NB4 (cell line): Measurements from ENCODE around the gene REELD1.

Experiments used
- CTCF ChIP-seq: IDR thresholded peaks from one replicate; pipeline ENCODE4 v1.5.1; 2012; ENCODE audit warnings: low read depth, low read length
- MAX ChIP-seq: IDR thresholded peaks from 2 replicates; pipeline ENCODE4 v1.6.1; 2011; ENCODE audit warnings: low read depth, low read length
- MYC ChIP-seq: IDR thresholded peaks from 2 replicates; pipeline ENCODE4 v1.6.1; 2011; ENCODE audit warnings: low read depth, low read length
- POLR2A ChIP-seq: IDR thresholded peaks from 2 replicates; pipeline ENCODE4 v1.6.1; 2011; ENCODE audit warnings: mild to moderate bottlenecking; ENCODE audit not compliant: insufficient read length; ENCODE audit errors: extremely low read depth

- no peak for TF ChIP-seq CTCF
- TF ChIP-seq POLR2A: no peak
- TF ChIP-seq MAX: no peak
- no peak for TF ChIP-seq MYC
These were observed 22.4 kb upstream of the REELD1 start for GRCh38 chr4:146191766-146192458.
